ENCODE data around the gene DHRS11. TPM values are rescaled to one million over a fixed set of nuclear protein-coding genes. Genes with fewer than 3 reads are reported as not detected.
A peak's percentile ranks its signal among the peaks of the same experiment; 100 is the strongest.

Gene DHRS11
- total RNA-seq, 1 experiment from 2014 or later: 27.9 TPM

DNA sequence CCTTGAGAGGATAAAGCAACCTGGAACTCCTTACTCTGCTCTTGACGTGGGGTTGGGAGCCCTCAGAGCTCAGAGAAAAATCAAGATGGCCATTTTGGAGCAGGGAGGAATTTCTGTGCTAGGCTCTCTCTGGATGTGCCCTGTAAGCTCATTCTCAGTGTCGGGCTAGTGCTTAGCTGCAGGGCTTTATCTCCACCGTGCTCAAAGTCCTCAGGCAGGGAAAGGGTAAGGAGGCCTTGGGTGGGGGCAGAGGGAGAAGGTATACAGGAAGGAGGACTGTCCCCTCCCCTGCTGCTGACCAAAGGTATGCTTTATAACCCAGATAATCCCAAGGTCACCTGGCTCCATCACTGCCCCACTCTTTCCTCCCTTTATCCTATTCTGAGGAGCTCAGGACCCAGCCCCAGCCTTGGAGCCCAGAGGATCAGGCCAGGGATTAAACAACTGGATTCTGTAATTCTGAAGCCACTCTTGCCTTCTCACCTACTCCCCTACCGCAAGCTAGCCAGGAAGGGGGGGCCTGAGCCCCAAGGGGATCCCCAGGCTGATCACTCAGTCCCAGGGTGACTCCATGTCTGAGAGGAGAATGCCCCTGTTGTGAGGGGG is 1.1 kb downstream of the DHRS11 start:
- no peaks in the 10 kb centered on the region for H3K9me3 Mint-ChIP-seq
- H2AK5ac ChIP-seq (ENCODE audit: insufficient read length, low read length): no peak overlapping the region
- H3K14ac ChIP-seq (ENCODE audit: insufficient read depth, low read length): no peak overlapping the region
- H4K5ac ChIP-seq (ENCODE audit: insufficient read length, low read depth, low read length): no peak overlapping the region
- H3K4ac ChIP-seq (ENCODE audit: low read depth, low read length): no peak overlapping the region
- no peak overlapping the region for H3T11ph ChIP-seq (ENCODE audit: low read length)
- H4K8ac ChIP-seq (replicated peaks; ENCODE audit: insufficient read length, low read depth, low read length): no peak overlapping the region
- DNase-seq: no peak
- H3K4me1 Mint-ChIP-seq: peaks cover 25 to 26% of the 10 kb centered on the region in 2 experiments
- peak overlapping the region; percentile 44 for H3K9ac ChIP-seq (ENCODE audit: extremely low read depth, insufficient read length, low read length)
- H3K56ac ChIP-seq (ENCODE audit: insufficient read length, low read depth, low read length): no peak overlapping the region
- peak overlapping the region; percentile 82 to 90 for H3K4me3 Mint-ChIP-seq
- H3K18ac ChIP-seq (ENCODE audit: insufficient read length, low read depth, low read length): no peak overlapping the region
- no peaks in the 10 kb centered on the region for H3K79me1 ChIP-seq (ENCODE audit: insufficient read depth, low read depth, low read length, poor library complexity, severe bottlenecking)
- no peak overlapping the region for H2BK120ac ChIP-seq (ENCODE audit: low read depth, low read length, poor library complexity, severe bottlenecking)
- no peaks in the 10 kb centered on the region for H4K20me1 ChIP-seq (ENCODE audit: control insufficient read depth, insufficient read depth, insufficient read length)
- H3K23me2 ChIP-seq (ENCODE audit: insufficient read length, low read depth, low read length, poor library complexity, severe bottlenecking): peaks cover 8% of the 10 kb centered on the region
- no CpG with 5 or more reads among the region's 4 CpGs for WGBS (ENCODE audit: extremely low coverage, insufficient read length, low lambda C conversion rate)
- no peak overlapping the region for H2BK20ac ChIP-seq (ENCODE audit: low read depth, low read length, poor library complexity, severe bottlenecking)
- H3K79me2 ChIP-seq (ENCODE audit: insufficient read depth, low read length): no peaks in the 10 kb centered on the region
- H2AFZ ChIP-seq (ENCODE audit: low read length): no peak overlapping the region
- H3K4me2 ChIP-seq (ENCODE audit: insufficient read depth, insufficient read length, low read length): peak overlapping the region; percentile 57
- peaks cover 9 to 41% (median 35%) of the 10 kb centered on the region in 3 experiments; a peak in 6 of 7 replicates for H3K36me3 Mint-ChIP-seq (ENCODE audit: insufficient read depth in 1 of 3, low read depth in 3 of 3)
- H3K4me1 ChIP-seq (ENCODE audit: insufficient read depth, low read length): no peaks in the 10 kb centered on the region; the same call in 1 of the 2 replicates
- TF ChIP-seq, protein P1, sequence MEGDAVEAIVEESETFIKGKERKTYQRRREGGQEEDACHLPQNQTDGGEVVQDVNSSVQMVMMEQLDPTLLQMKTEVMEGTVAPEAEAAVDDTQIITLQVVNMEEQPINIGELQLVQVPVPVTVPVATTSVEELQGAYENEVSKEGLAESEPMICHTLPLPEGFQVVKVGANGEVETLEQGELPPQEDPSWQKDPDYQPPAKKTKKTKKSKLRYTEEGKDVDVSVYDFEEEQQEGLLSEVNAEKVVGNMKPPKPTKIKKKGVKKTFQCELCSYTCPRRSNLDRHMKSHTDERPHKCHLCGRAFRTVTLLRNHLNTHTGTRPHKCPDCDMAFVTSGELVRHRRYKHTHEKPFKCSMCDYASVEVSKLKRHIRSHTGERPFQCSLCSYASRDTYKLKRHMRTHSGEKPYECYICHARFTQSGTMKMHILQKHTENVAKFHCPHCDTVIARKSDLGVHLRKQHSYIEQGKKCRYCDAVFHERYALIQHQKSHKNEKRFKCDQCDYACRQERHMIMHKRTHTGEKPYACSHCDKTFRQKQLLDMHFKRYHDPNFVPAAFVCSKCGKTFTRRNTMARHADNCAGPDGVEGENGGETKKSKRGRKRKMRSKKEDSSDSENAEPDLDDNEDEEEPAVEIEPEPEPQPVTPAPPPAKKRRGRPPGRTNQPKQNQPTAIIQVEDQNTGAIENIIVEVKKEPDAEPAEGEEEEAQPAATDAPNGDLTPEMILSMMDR (conservative IDR thresholded peaks at IDR 0.05): no peak
- no peaks in the 10 kb centered on the region for H3K9me3 ChIP-seq (ENCODE audit: control insufficient read depth, low read depth, low read length)
- no peak overlapping the region for H4K91ac ChIP-seq (ENCODE audit: insufficient read length, low read depth, low read length)
- H3K27ac ChIP-seq (ENCODE audit: insufficient read length, low read depth, low read length): no peak overlapping the region
- no peaks in the 10 kb centered on the region for H3K27me3 ChIP-seq (ENCODE audit: insufficient read depth, low read length)
- no peak overlapping the region for H2BK15ac ChIP-seq (ENCODE audit: low read depth, low read length)
- peak overlapping the region; percentile 70 to 96 (median 89); a peak in 5 of 7 replicates for H3K27ac Mint-ChIP-seq
- H2BK5ac ChIP-seq (ENCODE audit: insufficient read length, low read length): no peak overlapping the region
- H3K23ac ChIP-seq (ENCODE audit: insufficient read length, low read depth, low read length): no peak overlapping the region
- H2BK12ac ChIP-seq (ENCODE audit: insufficient read length, low read depth, low read length): no peak overlapping the region
- H3K27me3 Mint-ChIP-seq (ENCODE audit: low read depth): no peaks in the 10 kb centered on the region

Data from H9 (cell line).